CD4-positive, alpha-beta memory T cell (primary cell): Measurements from ENCODE around the gene RXRG. TPM values are rescaled to one million over a fixed set of nuclear protein-coding genes. Genes with fewer than 3 reads are reported as not detected.
"Not testable (repeated sequence)": the region's sequence is repeated elsewhere in the genome, so short reads cannot be mapped to it uniquely, and the experiment has no call there.

Experiments used
- CTCF ChIA-PET: fragments of 350-600 bp; sonication (Branson Sonifier 250); formaldehyde crosslinking; loops from one replicate; lab custom pipeline; 2021; ENCODE audit warnings: inconsistent platforms; ENCODE audit not compliant: partially characterized antibody; lab: Charles Lee
- POLR2A ChIA-PET: fragments of 350-600 bp; sonication (Branson Sonifier 250); formaldehyde crosslinking; loops from one replicate; lab custom pipeline; 2021; ENCODE audit not compliant: partially characterized antibody; lab: Charles Lee
- DNase-seq, 5 donors: peaks; one replicate each; pipeline versions ENCODE4 v3.0.0 to v3.0.0-alpha.2; 2020 to 2022; ENCODE audit warnings: mixed read lengths in 1 of 5
- H3K27ac ChIP-seq: one replicate; pipeline ENCODE4 v1.7.0; 2013; ENCODE audit warnings: low read depth, low read length
- H3K27me3 ChIP-seq: 2 replicates; pipeline ENCODE4 v1.7.0; 2013; ENCODE audit warnings: mild to moderate bottlenecking, low read length, moderate library complexity; ENCODE audit not compliant: insufficient read depth
- H3K36me3 ChIP-seq: 2 replicates; pipeline ENCODE4 v1.7.0; 2013; ENCODE audit warnings: mild to moderate bottlenecking, low read length, moderate library complexity; ENCODE audit not compliant: insufficient read depth
- H3K4me1 ChIP-seq: 2 replicates; pipeline ENCODE4 v1.7.0; 2013; ENCODE audit warnings: mild to moderate bottlenecking, low read length, moderate library complexity; ENCODE audit not compliant: insufficient read depth
- H3K4me3 ChIP-seq, 2 donors: one replicate each; pipeline ENCODE4 v1.7.0; 2013; ENCODE audit warnings: low read length in 2 of 2, mild to moderate bottlenecking in 1 of 2
- H3K9me3 ChIP-seq, 2 donors: one replicate each; pipeline ENCODE4 v1.7.0; 2013; ENCODE audit warnings: low read length in 2 of 2, control low read depth in 1 of 2; ENCODE audit not compliant: control insufficient read depth in 1 of 2
- H3K27ac Mint-ChIP-seq, 7 donors: one replicate each; pipeline ENCODE4 v1.8.0; 2020 to 2021; ENCODE audit warnings: mixed read lengths in 7 of 7, mild to moderate bottlenecking in 6 of 7, inconsistent platforms in 3 of 7, moderate library complexity in 3 of 7
- H3K27me3 Mint-ChIP-seq, 2 donors: one replicate each; pipeline ENCODE4 v1.8.0; 2020 to 2021; ENCODE audit warnings: mixed read lengths in 2 of 2
- H3K36me3 Mint-ChIP-seq, 2 donors: one replicate each; pipeline ENCODE4 v1.8.0; 2020 to 2021; ENCODE audit warnings: mixed read lengths in 2 of 2, inconsistent platforms in 1 of 2, mild to moderate bottlenecking in 1 of 2
- H3K4me1 Mint-ChIP-seq, 4 donors: one replicate each; pipeline ENCODE4 v1.8.0; 2020 to 2021; ENCODE audit warnings: mixed read lengths in 4 of 4, mild to moderate bottlenecking in 1 of 4
- H3K4me3 Mint-ChIP-seq, 8 donors: one replicate each; pipeline ENCODE4 v1.8.0; 2020 to 2021; ENCODE audit warnings: mixed read lengths in 8 of 8, mild to moderate bottlenecking in 7 of 8, moderate library complexity in 6 of 8, inconsistent platforms in 3 of 8
- H3K9me3 Mint-ChIP-seq, 8 donors: one replicate each; pipeline ENCODE4 v1.8.0; 2020 to 2021; ENCODE audit warnings: mixed read lengths in 8 of 8, mild to moderate bottlenecking in 5 of 8, inconsistent platforms in 3 of 8, moderate library complexity in 1 of 8
- intact Hi-C: fragments of 100-400 bp; cut with micrococcal nuclease; formaldehyde crosslinking; loops from one replicate; pipeline ENCODE4 v1.15.1; 2023
- polyA plus RNA-seq, 2 donors: library from polyadenylated mRNA; unstranded; fragments of 300-500 nt; fragmentation: Illumina TruSeq; gene quantifications; one replicate each; pipeline ENCODE4 v1.2.3, GENCODE V29; 2021
- total RNA-seq, 2 experiments: library from RNA; stranded (reverse); gene quantifications; one replicate each; pipeline ENCODE4 v1.2.3, GENCODE V29; 2021

Gene RXRG
- total and polyA plus RNA-seq, 4 experiments from 2014 or later: not detected

- H3K9me3 ChIP-seq: no peaks in the 10 kb centered on the region
- POLR2A ChIA-PET: no interaction called here
- CTCF ChIA-PET: no interaction called here
- no peak overlapping the region for H3K4me3 Mint-ChIP-seq
- no peaks in the 10 kb centered on the region for H3K36me3 Mint-ChIP-seq
- no peak overlapping the region for H3K27ac Mint-ChIP-seq
- H3K27me3 ChIP-seq: no peaks in the 10 kb centered on the region
- H3K36me3 ChIP-seq: no peaks in the 10 kb centered on the region
- no peak for DNase-seq
- H3K4me3 ChIP-seq: no peak overlapping the region
- H3K4me1 Mint-ChIP-seq: no peaks in the 10 kb centered on the region
- no peak overlapping the region for H3K27ac ChIP-seq
- H3K27me3 Mint-ChIP-seq: peaks cover 18 to 19% of the 10 kb centered on the region in 2 donors
- H3K9me3 Mint-ChIP-seq: no peaks in the 10 kb centered on the region
- intact Hi-C loops: no loop called here
- no peaks in the 10 kb centered on the region for H3K4me1 ChIP-seq
Observed at GRCh38 chr1:165467706-165468105, 22.8 kb upstream of the RXRG start.

- Mint-ChIP-seq H3K36me3 (no peaks in the 10 kb centered on the region), H3K27ac (no peak overlapping the region), H3K4me1 (no peaks in the 10 kb centered on the region), H3K4me3 (no peak overlapping the region), H3K27me3 (peaks cover 8 to 16% of the 10 kb centered on the region in 2 donors), H3K9me3 (no peaks in the 10 kb centered on the region)
- H3K27ac ChIP-seq: no peak overlapping the region
- H3K4me1 ChIP-seq: no peaks in the 10 kb centered on the region
- no peak overlapping the region for H3K4me3 ChIP-seq
- intact Hi-C loops: no loop called here
- H3K27me3 ChIP-seq: no peaks in the 10 kb centered on the region
- CTCF ChIA-PET: interaction anchor here (1.0 kb wide), 1 partner anchor 12 kb away, joined by 3 read pairs; no protein-coding TSS in a partner anchor
- POLR2A ChIA-PET: no interaction called here
- no peaks in the 10 kb centered on the region for H3K36me3 ChIP-seq
- no peak for DNase-seq
- no peaks in the 10 kb centered on the region for H3K9me3 ChIP-seq
Observed at GRCh38 chr1:165463978-165464377, 19.1 kb upstream of the RXRG start.

- H3K4me3 Mint-ChIP-seq, H3K36me3 ChIP-seq, H3K27me3 ChIP-seq, POLR2A ChIA-PET, H3K4me1 Mint-ChIP-seq, H3K9me3 ChIP-seq, H3K4me1 ChIP-seq, DNase-seq, H3K9me3 Mint-ChIP-seq, CTCF ChIA-PET, H3K27ac ChIP-seq, H3K4me3 ChIP-seq, H3K36me3 Mint-ChIP-seq, intact Hi-C loops, H3K27ac Mint-ChIP-seq: not testable (repeated sequence)
- peaks cover 4 to 23% of the 10 kb centered on the region in 2 donors for H3K27me3 Mint-ChIP-seq
Observed at GRCh38 chr1:165459683-165460082, 14.8 kb upstream of the RXRG start.

- Histone ChIP-seq H3K36me3 (no peaks in the 10 kb centered on the region), H3K4me3 (no peak overlapping the region), H3K9me3 (no peaks in the 10 kb centered on the region), H3K27ac (no peak overlapping the region), H3K27me3 (no peaks in the 10 kb centered on the region), H3K4me1 (no peaks in the 10 kb centered on the region)
- Mint-ChIP-seq H3K27ac (no peak overlapping the region), H3K4me1 (no peaks in the 10 kb centered on the region), H3K4me3 (no peak overlapping the region), H3K36me3 (no peaks in the 10 kb centered on the region), H3K27me3 (peaks cover 5 to 23% of the 10 kb centered on the region in 2 donors), H3K9me3 (no peaks in the 10 kb centered on the region)
- CTCF ChIA-PET: no interaction called here
- intact Hi-C loops: no loop called here
- POLR2A ChIA-PET: no interaction called here
- no peak for DNase-seq
Observed at GRCh38 chr1:165456861-165457260, 11.9 kb upstream of the RXRG start.

- H3K27me3 Mint-ChIP-seq: peaks cover 5 to 23% of the 10 kb centered on the region in 2 donors
- ChIA-PET POLR2A (no interaction called here), CTCF (no interaction called here)
- no peaks in the 10 kb centered on the region for H3K36me3 ChIP-seq
- no peaks in the 10 kb centered on the region for H3K4me1 Mint-ChIP-seq
- H3K4me1 ChIP-seq: no peaks in the 10 kb centered on the region
- no peak overlapping the region for H3K4me3 ChIP-seq
- no peaks in the 10 kb centered on the region for H3K36me3 Mint-ChIP-seq
- no peak for DNase-seq
- intact Hi-C loops: no loop called here
- H3K9me3 Mint-ChIP-seq: no peaks in the 10 kb centered on the region
- no peak overlapping the region for H3K27ac Mint-ChIP-seq
- no peaks in the 10 kb centered on the region for H3K27me3 ChIP-seq
- no peak overlapping the region for H3K27ac ChIP-seq
- no peaks in the 10 kb centered on the region for H3K9me3 ChIP-seq
- no peak overlapping the region for H3K4me3 Mint-ChIP-seq
Observed at GRCh38 chr1:165456114-165456513, 11.2 kb upstream of the RXRG start.

- Histone ChIP-seq H3K9me3 (no peaks in the 10 kb centered on the region), H3K4me1 (no peaks in the 10 kb centered on the region), H3K27ac (no peak overlapping the region), H3K4me3 (no peak overlapping the region), H3K27me3 (no peaks in the 10 kb centered on the region), H3K36me3 (no peaks in the 10 kb centered on the region)
- intact Hi-C loops: no loop called here
- Mint-ChIP-seq H3K4me3 (no peak overlapping the region), H3K9me3 (peaks cover 0 to 2% (median 0%) of the 10 kb centered on the region in 8 donors), H3K27me3 (peaks cover 10 to 24% of the 10 kb centered on the region in 2 donors), H3K27ac (no peak overlapping the region), H3K4me1 (no peaks in the 10 kb centered on the region), H3K36me3 (no peaks in the 10 kb centered on the region)
- ChIA-PET POLR2A (no interaction called here), CTCF (no interaction called here)
- no peak for DNase-seq
Observed at GRCh38 chr1:165455111-165455510, 10.2 kb upstream of the RXRG start.

GRCh38 chr1:165454091-165454610 lies 9.2 kb upstream of the RXRG start:
- Mint-ChIP-seq H3K9me3 (peaks cover 0 to 3% (median 0%) of the 10 kb centered on the region in 8 donors), H3K27me3 (peaks cover 13 to 17% of the 10 kb centered on the region in 2 donors), H3K27ac (no peak overlapping the region), H3K4me3 (no peak overlapping the region), H3K36me3 (no peaks in the 10 kb centered on the region), H3K4me1 (no peaks in the 10 kb centered on the region)
- no peaks in the 10 kb centered on the region for H3K9me3 ChIP-seq
- no peak for DNase-seq
- H3K27me3 ChIP-seq: no peaks in the 10 kb centered on the region
- CTCF ChIA-PET: no interaction called here
- intact Hi-C loops: no loop called here
- no peaks in the 10 kb centered on the region for H3K4me1 ChIP-seq
- POLR2A ChIA-PET: no interaction called here
- H3K36me3 ChIP-seq: no peaks in the 10 kb centered on the region
- no peak overlapping the region for H3K27ac ChIP-seq
- no peak overlapping the region for H3K4me3 ChIP-seq
